Measurements from ENCODE around the gene RABGEF1.

- TF ChIP-seq CTCF (conservative IDR thresholded peaks at IDR 0.05), result no peak
- TF ChIP-seq EZH2 (IDR thresholded peaks at IDR 0.05; ENCODE audit: low read depth), result no peak
Measured at GRCh38 chr7:66776800-66777442, 36.4 kb downstream of the RABGEF1 start.

Measured in PC-9 (cell line).